ENCODE results near the gene COBL. TPM values are rescaled to one million over a fixed set of nuclear protein-coding genes. Genes with fewer than 3 reads are reported as not detected.

Gene COBL
- total and polyA plus RNA-seq, 12 donors, result 0.09 to 1.4 (median 0.53) TPM

- no peak for DNase-seq
These were observed 244.3 kb downstream of the COBL start for GRCh38 chr7:51072281-51072680.

GRCh38 chr7:51071427-51071826 is 245.2 kb downstream of the COBL start:
- intact Hi-C loops (cut with DNase I), result loop anchor here (10.0 kb wide), 2 partner anchors 447 to 607 kb away; no protein-coding TSS in a partner anchor
- no peak overlapping the region for H3K27ac ChIP-seq
- H3K4me1 ChIP-seq (replicated peaks in 1 of 2), result peaks cover 0 to 5% of the 10 kb centered on the region in 2 donors
- H3K4me3 ChIP-seq, result no peak overlapping the region
- 85 to 93% (median 87%) methylated on average over 2 of the region's 2 CpGs for WGBS, 4 donors
- H3K36me3 ChIP-seq (replicated peaks in 1 of 2), result no peaks in the 10 kb centered on the region
- TF ChIP-seq POLR2A (IDR thresholded peaks at IDR 0.05) (no peak), CTCF (IDR thresholded peaks at IDR 0.05) (no peak)
- no peaks in the 10 kb centered on the region for H3K9me3 ChIP-seq (replicated peaks in 1 of 3)
- H3K27me3 ChIP-seq, result no peaks in the 10 kb centered on the region
- no peak for DNase-seq

More at GRCh38 chr7:51072281-51072680, 244.3 kb downstream of the COBL start:
- no peak overlapping the region for H3K4me3 ChIP-seq
- no peaks in the 10 kb centered on the region for H3K36me3 ChIP-seq (replicated peaks in 1 of 2)
- no peaks in the 10 kb centered on the region for H3K27me3 ChIP-seq
- peaks cover 0 to 5% of the 10 kb centered on the region in 2 donors for H3K4me1 ChIP-seq (replicated peaks in 1 of 2)
- intact Hi-C loops (cut with DNase I), result loop anchor here (10.0 kb wide), 2 partner anchors 447 to 607 kb away; no protein-coding TSS in a partner anchor
- no peaks in the 10 kb centered on the region for H3K9me3 ChIP-seq (replicated peaks in 1 of 3)
- 84 to 91% (median 86%) methylated on average over 2 of the region's 2 CpGs for WGBS, 4 donors
- no peak overlapping the region for H3K27ac ChIP-seq
- TF ChIP-seq CTCF (IDR thresholded peaks at IDR 0.05), result no peak
- no peak for TF ChIP-seq POLR2A (IDR thresholded peaks at IDR 0.05)

DNA sequence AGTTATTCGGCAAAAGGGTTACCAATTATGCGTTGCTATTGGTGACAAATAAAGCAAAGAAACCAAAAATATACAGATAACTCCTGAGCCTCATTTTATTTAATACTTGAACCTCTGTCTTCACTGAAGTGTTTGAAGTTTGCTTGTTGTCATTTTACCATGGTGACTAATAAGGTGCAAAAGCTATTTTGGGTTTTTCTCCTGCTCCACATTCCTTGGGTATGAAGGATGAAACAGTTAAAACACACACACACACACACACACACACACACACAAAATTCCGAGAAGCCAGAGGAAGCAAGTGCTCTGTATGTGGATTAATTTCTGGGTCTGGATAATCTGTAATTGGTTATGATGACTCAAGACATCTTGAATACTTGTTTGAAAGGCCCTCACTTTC is 246.5 kb downstream of the COBL start:
- Histone ChIP-seq H3K9me3 (replicated peaks in 1 of 3) (no peaks in the 10 kb centered on the region), H3K36me3 (replicated peaks in 1 of 2) (no peaks in the 10 kb centered on the region), H3K27me3 (no peaks in the 10 kb centered on the region), H3K4me1 (replicated peaks in 1 of 2) (peaks cover 0 to 5% of the 10 kb centered on the region in 2 donors), H3K4me3 (no peak overlapping the region), H3K27ac (no peak overlapping the region)
- TF ChIP-seq POLR2A (IDR thresholded peaks at IDR 0.05) (no peak), CTCF (IDR thresholded peaks at IDR 0.05) (no peak)
- no peak for DNase-seq
- WGBS, 4 donors, result 58 to 73% (median 70%) methylated on average over 3 of the region's 3 CpGs
- intact Hi-C loops (cut with DNase I), result loop anchor here (10.0 kb wide), 2 partner anchors 445 to 605 kb away; no protein-coding TSS in a partner anchor

- no peak for TF ChIP-seq POLR2A (IDR thresholded peaks at IDR 0.05)
- no peak for TF ChIP-seq CTCF (IDR thresholded peaks at IDR 0.05)
- intact Hi-C loops (cut with DNase I), result loop anchor here (10.0 kb wide), 4 partner anchors 285 to 605 kb away; partner anchors contain the start of gene GRB10 (in 1 of the 2)
- H3K27ac ChIP-seq, result no peak overlapping the region
These were observed 247.1 kb downstream of the COBL start for GRCh38 chr7:51069411-51070083.

More at GRCh38 chr7:51069411-51070083, 247.1 kb downstream of the COBL start:
- WGBS, 4 donors, result 57 to 69% (median 67%) methylated on average over 5 of the region's 5 CpGs
- Histone ChIP-seq H3K9me3 (replicated peaks in 1 of 3) (no peaks in the 10 kb centered on the region), H3K36me3 (replicated peaks in 1 of 2) (no peaks in the 10 kb centered on the region), H3K4me3 (no peak overlapping the region), H3K27me3 (no peaks in the 10 kb centered on the region), H3K4me1 (replicated peaks in 1 of 2) (peaks cover 0 to 5% of the 10 kb centered on the region in 2 donors)
- no peak for DNase-seq

Data from adrenal gland (tissue), 12 donors.